HL-60 (cell line): ENCODE data around the gene LMO4.

Experiments
- DNase-seq, 2 experiments: peaks; one replicate each; pipeline ENCODE4 v3.0.0-alpha.2; 2010 to 2020; ENCODE audit warnings: low read depth in 1 of 2, low spot score in 1 of 2
- H3K27ac ChIP-seq: fragments of 250-450 bp; sonication (Bioruptor Pico); replicated peaks from 2 replicates; pipeline ENCODE4 v1.5.1; 2020; ENCODE audit warnings: mild to moderate bottlenecking, moderate library complexity
- H3K27me3 ChIP-seq: fragments of 250-450 bp; sonication (Bioruptor Pico); 2 replicates; pipeline ENCODE4 v1.5.1; 2021; ENCODE audit warnings: mild to moderate bottlenecking, moderate library complexity; ENCODE audit not compliant: insufficient read depth, poor library complexity, severe bottlenecking
- H3K4me3 ChIP-seq: replicated peaks from 2 replicates; pipeline ENCODE4 v1.5.1; 2011; ENCODE audit warnings: mild to moderate bottlenecking, control low read depth, low read length; ENCODE audit not compliant: insufficient read depth
- CTCF ChIP-seq: IDR thresholded peaks from one replicate; pipeline ENCODE4 v1.5.1; 2011; ENCODE audit warnings: low read length, control low read depth, inconsistent platforms; ENCODE audit not compliant: insufficient read depth
- GABPA ChIP-seq: IDR thresholded peaks from 2 replicates; pipeline ENCODE4 v1.6.1; 2012; ENCODE audit warnings: low read depth
- POLR2AphosphoS5 ChIP-seq: IDR thresholded peaks from 2 replicates; pipeline ENCODE4 v1.6.1; 2012; ENCODE audit warnings: low read depth
- REST ChIP-seq: IDR thresholded peaks from 2 replicates; pipeline ENCODE4 v1.6.1; 2012; ENCODE audit warnings: low read depth; ENCODE audit not compliant: insufficient replicate concordance
- SPI1 ChIP-seq: IDR thresholded peaks from 2 replicates; pipeline ENCODE4 v1.6.1; 2012; ENCODE audit warnings: low read depth, mild to moderate bottlenecking, borderline replicate concordance

Gene LMO4

GRCh38 chr1:87394513-87394912, 65.8 kb downstream of the LMO4 start:
- no peak for DNase-seq
- Histone ChIP-seq H3K27ac (no peak overlapping the region), H3K4me3 (no peak overlapping the region), H3K27me3 (no peaks in the 10 kb centered on the region)
- TF ChIP-seq SPI1 (no peak), GABPA (no peak), CTCF (no peak), POLR2AphosphoS5 (no peak), REST (no peak)

- TF ChIP-seq SPI1 (no peak), POLR2AphosphoS5 (no peak), GABPA (no peak), CTCF (no peak), REST (no peak)
- DNase-seq = no peak
- Histone ChIP-seq H3K27ac (no peak overlapping the region), H3K4me3 (no peak overlapping the region), H3K27me3 (no peaks in the 10 kb centered on the region)
Observed at GRCh38 chr1:87394982-87395381, 66.3 kb downstream of the LMO4 start.
